IPS DF 6.9 (cell line): ENCODE results near the gene LIMA1.

ENCODE experiments used
- DNase-seq: peaks from one replicate; pipeline ENCODE4 v3.0.0-alpha.2; 2013; ENCODE audit warnings: low read depth, low spot score
- H3K27ac ChIP-seq: one replicate; pipeline ENCODE4 v1.5.1; 2013; ENCODE audit warnings: low read length, control low read depth
- H3K27me3 ChIP-seq: 2 replicates; pipeline ENCODE4 v1.6.1; 2013; ENCODE audit warnings: mild to moderate bottlenecking, low read length; ENCODE audit not compliant: control insufficient read depth, insufficient read depth
- H3K36me3 ChIP-seq: 2 replicates; pipeline ENCODE4 v1.6.1; 2013; ENCODE audit warnings: low read length; ENCODE audit not compliant: control insufficient read depth, insufficient read depth
- H3K4me1 ChIP-seq: 2 replicates; pipeline ENCODE4 v1.6.1; 2013; ENCODE audit warnings: low read length; ENCODE audit not compliant: control insufficient read depth, insufficient read depth
- H3K4me3 ChIP-seq: 2 replicates; pipeline ENCODE4 v1.5.1; 2013; ENCODE audit warnings: mild to moderate bottlenecking, low read length
- H3K9me3 ChIP-seq: 2 replicates; pipeline ENCODE4 v1.6.1; 2013; ENCODE audit warnings: low read length, inconsistent platforms; ENCODE audit not compliant: control insufficient read depth, insufficient read depth
- WGBS: extraction: QIAGEN DNeasy Blood & Tissue Kit; methylation state at CpG from one replicate; pipeline ENCODE4 v1.1.7; 2013; ENCODE audit warnings: mixed read lengths, missing lambda C conversion rate; ENCODE audit not compliant: insufficient read length, insufficient coverage; 5-methylcytosine and 5-hydroxymethylcytosine counted together

LIMA1 gene

DNA sequence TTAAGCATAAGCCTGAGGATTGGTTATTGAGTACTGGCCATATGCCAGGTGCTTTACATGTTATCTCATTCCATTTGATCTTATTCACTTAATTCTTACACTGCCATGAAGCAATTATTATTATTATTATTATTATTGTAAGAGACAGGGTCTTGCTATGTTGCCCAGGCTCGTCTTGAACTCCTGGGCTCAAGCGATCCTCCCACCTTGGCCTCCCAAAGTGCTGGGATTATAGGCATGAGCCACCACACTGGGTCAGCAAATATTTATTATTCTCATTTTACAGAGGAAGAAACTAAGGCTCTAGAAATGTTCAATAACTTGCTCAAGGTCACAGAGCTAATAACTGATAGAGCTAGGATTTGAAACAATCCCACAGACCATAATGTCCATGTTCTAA is 14.8 kb downstream of the LIMA1 start:
- no peaks in the 10 kb centered on the region for H3K27me3 ChIP-seq
- H3K9me3 ChIP-seq: no peaks in the 10 kb centered on the region
- H3K36me3 ChIP-seq: no peaks in the 10 kb centered on the region
- DNase-seq: no peak
- H3K4me3 ChIP-seq: no peak overlapping the region
- H3K27ac ChIP-seq: no peak overlapping the region
- WGBS: no CpG with 5 or more reads among the region's 2 CpGs
- H3K4me1 ChIP-seq: no peaks in the 10 kb centered on the region

GRCh38 chr12:50265770-50266524 is 17.4 kb downstream of the LIMA1 start:
- Histone ChIP-seq H3K27me3 (no peaks in the 10 kb centered on the region), H3K4me1 (no peaks in the 10 kb centered on the region), H3K36me3 (no peaks in the 10 kb centered on the region), H3K4me3 (no peak overlapping the region), H3K9me3 (no peaks in the 10 kb centered on the region), H3K27ac (no peak overlapping the region)
- DNase-seq: no peak
- WGBS: no CpG with 5 or more reads among the region's 1 CpG

DNA sequence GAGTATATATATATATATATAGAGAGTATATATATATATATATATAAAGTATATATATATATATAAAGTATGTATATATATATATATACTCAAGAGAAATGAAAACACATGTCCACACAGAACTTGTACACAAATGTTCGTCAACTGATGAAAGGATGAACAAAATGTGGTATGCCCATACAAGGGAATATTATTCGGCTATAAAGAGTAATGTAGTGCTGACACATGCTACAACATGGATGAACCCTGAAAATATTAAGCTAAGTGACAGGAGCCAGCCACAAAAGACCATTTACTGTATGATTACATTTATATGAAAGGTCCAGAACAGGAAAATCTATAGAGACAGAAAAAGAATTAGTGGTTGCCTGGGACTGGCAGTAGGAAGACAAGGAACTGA is 19.5 kb downstream of the LIMA1 start:
- no peaks in the 10 kb centered on the region for H3K4me1 ChIP-seq
- no peaks in the 10 kb centered on the region for H3K9me3 ChIP-seq
- H3K27me3 ChIP-seq: no peaks in the 10 kb centered on the region
- WGBS: no CpG with 5 or more reads among the region's 2 CpGs
- no peak overlapping the region for H3K27ac ChIP-seq
- H3K4me3 ChIP-seq: no peak overlapping the region
- no peak for DNase-seq
- H3K36me3 ChIP-seq: no peaks in the 10 kb centered on the region

GRCh38 chr12:50261654-50262053 is 21.7 kb downstream of the LIMA1 start:
- Histone ChIP-seq H3K9me3 (no peaks in the 10 kb centered on the region), H3K27me3 (no peaks in the 10 kb centered on the region), H3K27ac (no peak overlapping the region), H3K4me1 (no peaks in the 10 kb centered on the region), H3K4me3 (no peak overlapping the region), H3K36me3 (no peaks in the 10 kb centered on the region)
- WGBS: no CpG with 5 or more reads among the region's 3 CpGs
- no peak for DNase-seq

GRCh38 chr12:50258167-50258551 is 25.2 kb downstream of the LIMA1 start:
- no CpG with 5 or more reads among the region's 5 CpGs for WGBS
- Histone ChIP-seq H3K27me3 (no peaks in the 10 kb centered on the region), H3K4me1 (no peaks in the 10 kb centered on the region), H3K4me3 (no peak overlapping the region), H3K27ac (no peak overlapping the region), H3K36me3 (no peaks in the 10 kb centered on the region), H3K9me3 (no peaks in the 10 kb centered on the region)
- no peak for DNase-seq

DNA sequence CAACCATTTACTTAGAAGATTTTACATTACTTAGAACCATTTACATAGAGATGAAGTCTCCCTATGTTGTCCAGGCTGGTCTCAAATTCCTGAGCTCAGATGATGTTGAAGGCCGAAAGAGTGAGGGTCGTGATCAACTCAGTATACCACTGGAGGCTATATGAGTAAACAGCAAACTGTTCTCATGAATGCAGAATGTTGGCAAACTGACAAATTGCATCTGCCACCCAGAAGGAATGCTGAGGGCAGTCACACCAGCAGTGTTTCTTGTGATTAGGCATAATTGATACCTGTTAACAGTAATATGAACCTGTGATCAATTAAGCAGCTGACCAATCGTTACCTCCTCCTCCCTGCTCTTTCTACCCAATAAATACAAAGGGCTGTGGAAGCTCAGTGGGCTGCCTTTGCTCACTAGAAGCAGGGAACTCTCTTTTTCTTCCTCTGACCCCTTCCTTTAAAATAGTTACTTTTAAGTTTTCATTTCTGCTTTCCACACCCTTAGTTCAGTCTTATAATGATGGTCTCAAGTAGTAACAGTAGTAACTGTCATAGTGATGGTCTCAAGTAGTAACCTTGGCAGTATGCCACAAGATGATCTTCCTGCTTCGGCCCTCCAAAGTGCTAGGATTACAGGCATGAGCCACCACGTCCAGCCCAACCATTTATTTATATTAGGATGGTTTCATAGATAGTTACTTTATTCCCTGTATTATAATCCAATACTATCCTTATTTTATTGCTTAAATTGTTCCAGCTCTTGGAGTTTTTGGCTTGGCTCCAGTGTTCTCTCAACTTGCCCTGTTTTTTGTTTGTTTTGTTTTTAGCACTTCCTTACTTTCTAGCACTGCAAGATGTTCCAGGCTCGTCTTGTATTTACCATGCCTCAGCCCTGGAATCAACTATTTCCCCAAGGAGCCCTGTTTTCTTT is 25.8 kb downstream of the LIMA1 start:
- Histone ChIP-seq H3K4me3 (no peak overlapping the region), H3K4me1 (no peaks in the 10 kb centered on the region), H3K27ac (no peak overlapping the region), H3K36me3 (no peaks in the 10 kb centered on the region), H3K27me3 (no peaks in the 10 kb centered on the region), H3K9me3 (no peaks in the 10 kb centered on the region)
- WGBS: no CpG with 5 or more reads among the region's 6 CpGs
- DNase-seq: no peak

DNA sequence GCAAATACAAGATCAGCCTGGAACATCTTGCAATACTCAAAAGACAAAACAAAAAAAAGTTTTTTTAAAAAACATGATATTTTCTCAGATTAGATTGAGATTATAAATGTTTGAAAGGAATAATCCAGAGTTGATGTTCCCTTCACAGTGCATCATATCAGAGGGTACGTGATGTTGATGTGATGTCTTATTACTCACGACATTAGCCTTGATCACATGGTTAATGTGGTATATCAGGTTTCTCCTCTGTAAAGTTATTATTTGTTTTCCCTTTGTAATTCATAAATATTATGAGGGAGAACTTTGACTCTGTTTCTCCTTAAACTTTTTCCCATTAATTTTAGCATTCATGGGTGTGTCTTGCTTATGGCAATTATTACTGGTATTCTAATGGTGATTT is 26.6 kb downstream of the LIMA1 start:
- H3K4me3 ChIP-seq: no peak overlapping the region
- H3K27me3 ChIP-seq: no peaks in the 10 kb centered on the region
- no CpG with 5 or more reads among the region's 2 CpGs for WGBS
- no peak for DNase-seq
- H3K36me3 ChIP-seq: no peaks in the 10 kb centered on the region
- no peaks in the 10 kb centered on the region for H3K9me3 ChIP-seq
- no peaks in the 10 kb centered on the region for H3K4me1 ChIP-seq
- H3K27ac ChIP-seq: no peak overlapping the region

DNA sequence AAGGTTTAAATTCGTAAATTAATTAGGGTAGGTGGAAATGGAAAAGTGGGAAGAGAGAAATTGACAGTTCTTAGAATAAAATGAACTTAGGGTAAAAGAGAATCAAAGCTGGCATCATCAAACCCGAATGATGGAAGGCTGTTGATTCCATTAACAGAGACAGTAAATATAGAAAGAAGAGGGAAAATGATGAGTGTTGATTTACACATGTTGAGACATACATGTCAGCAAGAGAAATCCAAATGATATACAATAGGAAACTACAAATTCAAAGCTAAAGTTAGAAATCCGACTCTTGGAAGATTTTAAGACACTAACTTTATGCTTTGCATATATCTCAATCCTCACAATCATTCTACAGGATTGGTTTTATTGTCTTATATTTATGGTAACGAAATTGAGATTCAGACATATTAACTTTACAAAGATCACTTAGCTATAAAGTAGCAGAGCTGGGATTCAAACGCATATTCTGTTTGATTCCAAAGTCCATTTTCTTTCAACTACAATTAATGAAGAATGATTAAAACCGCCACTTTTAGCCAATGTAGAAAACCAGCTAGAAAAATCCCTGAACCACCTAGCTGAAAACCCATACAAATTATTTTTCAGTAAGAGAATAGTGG is 30.2 kb downstream of the LIMA1 start:
- no peak for DNase-seq

DNA sequence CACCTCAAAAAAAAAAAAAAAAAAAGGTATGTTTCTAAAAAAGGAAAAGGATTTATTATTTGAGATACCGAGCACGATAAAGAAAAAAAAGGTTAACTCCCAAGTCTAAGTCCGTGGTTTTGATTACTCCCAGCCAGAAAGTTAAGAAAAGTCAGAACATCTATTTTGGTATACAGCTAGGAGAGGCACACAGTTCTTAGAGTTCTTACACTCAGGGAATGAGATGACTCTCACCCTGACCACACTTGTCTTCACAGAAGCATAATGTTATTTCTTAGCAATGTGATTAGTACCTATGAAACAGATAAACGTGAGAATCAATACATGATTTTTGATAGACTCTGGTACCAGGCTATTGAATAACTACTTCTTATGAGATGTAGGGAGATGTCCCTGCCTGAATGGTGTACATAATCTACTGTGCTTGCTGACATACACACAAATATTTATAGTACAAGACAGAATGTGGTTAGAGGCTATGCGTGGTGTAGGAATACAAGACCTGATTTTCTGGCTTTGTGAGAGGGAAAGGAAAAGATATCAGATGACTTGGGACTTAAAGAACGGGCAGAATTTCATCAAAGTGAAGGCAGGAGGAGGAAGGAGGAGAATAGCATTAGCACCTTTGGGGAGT is 31.6 kb downstream of the LIMA1 start:
- no peaks in the 10 kb centered on the region for H3K4me1 ChIP-seq
- no peaks in the 10 kb centered on the region for H3K27me3 ChIP-seq

More for the DNA sequence above, 30.2 kb downstream of the LIMA1 start:
- Histone ChIP-seq H3K27me3 (no peaks in the 10 kb centered on the region), H3K4me1 (no peaks in the 10 kb centered on the region), H3K4me3 (no peak overlapping the region), H3K9me3 (no peaks in the 10 kb centered on the region), H3K27ac (no peak overlapping the region), H3K36me3 (no peaks in the 10 kb centered on the region)
- WGBS: 100% methylated on average over 1 of the region's 6 CpGs

More for the DNA sequence above, 31.6 kb downstream of the LIMA1 start:
- H3K9me3 ChIP-seq: no peaks in the 10 kb centered on the region
- no peak overlapping the region for H3K27ac ChIP-seq
- no peaks in the 10 kb centered on the region for H3K36me3 ChIP-seq
- no CpG with 5 or more reads among the region's 6 CpGs for WGBS
- no peak overlapping the region for H3K4me3 ChIP-seq
- DNase-seq: no peak
